ENCODE results near the gene PREB. TPM values are rescaled to one million over a fixed set of nuclear protein-coding genes. Genes with fewer than 3 reads are reported as not detected.
A peak's percentile ranks its signal among the peaks of the same experiment; 100 is the strongest.

The PREB gene
- total RNA-seq, 1 experiment from 2014 or later = 52.7 TPM

- TF ChIP-seq CTCF (conservative IDR thresholded peaks at IDR 0.05; ENCODE audit: low read depth, low read length) (no peak), EZH2 (IDR thresholded peaks at IDR 0.05; ENCODE audit: borderline replicate concordance, low read depth, low read length, poor library complexity, severe bottlenecking) (no peak)
- Histone ChIP-seq H3K36me3 (ENCODE audit: insufficient read depth, low read length, poor library complexity, severe bottlenecking) (peaks cover 10% of the 10 kb centered on the region), H3K9me3 (ENCODE audit: low read depth, low read length, poor library complexity, severe bottlenecking) (no peaks in the 10 kb centered on the region), H3K27ac (ENCODE audit: low read depth, low read length, poor library complexity, severe bottlenecking) (no peak overlapping the region), H3K27me3 (replicated peaks; ENCODE audit: insufficient read depth, low read depth, low read length, poor library complexity) (peaks cover 11% of the 10 kb centered on the region), H3K4me3 (ENCODE audit: low read depth, low read length, poor library complexity, severe bottlenecking) (no peak overlapping the region), H3K4me1 (ENCODE audit: insufficient read depth, low read length, poor library complexity, severe bottlenecking) (peaks cover 23% of the 10 kb centered on the region)
- DNase-seq (ENCODE audit: low spot score) = no peak
- BruUV-seq (replicated peaks) = no TSS peak
- ChIA-PET POLR2A (ENCODE audit: low non-redundant PET) (no interaction called here), CTCF (no interaction called here)
- intact Hi-C loops (cut with micrococcal nuclease; ENCODE audit: unreplicated experiment) = no loop called here
These were observed 8.2 kb downstream of the PREB start for GRCh38 chr2:27126252-27126710.

DNA sequence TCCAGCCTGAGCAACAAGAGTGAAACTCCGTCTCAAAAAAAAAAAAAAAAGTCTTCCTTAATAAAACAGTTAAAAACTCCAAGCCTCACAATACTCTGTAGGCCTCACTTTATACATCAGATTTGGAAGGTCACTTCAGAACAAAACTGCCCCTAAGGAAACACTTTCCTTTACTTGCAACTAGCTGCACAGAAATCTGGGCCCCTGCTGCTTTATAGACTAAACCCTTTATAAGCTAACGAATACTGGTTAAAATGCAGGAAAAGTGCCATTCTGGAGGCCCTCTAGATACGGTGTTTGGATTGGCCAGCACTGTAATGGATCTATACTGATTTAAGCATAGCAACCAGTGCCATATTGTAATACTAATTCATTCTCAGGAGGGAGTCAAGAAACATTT is 9.3 kb downstream of the PREB start:
- peak; percentile 90 for DNase-seq (ENCODE audit: low spot score)
- intact Hi-C loops (cut with micrococcal nuclease; ENCODE audit: unreplicated experiment) = no loop called here
- no TSS peak for BruUV-seq (replicated peaks)
- no peak overlapping the region for H3K27ac ChIP-seq (ENCODE audit: low read depth, low read length, poor library complexity, severe bottlenecking)
- H3K4me3 ChIP-seq (ENCODE audit: low read depth, low read length, poor library complexity, severe bottlenecking) = no peak overlapping the region
- H3K4me1 ChIP-seq (ENCODE audit: insufficient read depth, low read length, poor library complexity, severe bottlenecking) = peaks cover 23% of the 10 kb centered on the region
- peaks cover 11% of the 10 kb centered on the region for H3K27me3 ChIP-seq (replicated peaks; ENCODE audit: insufficient read depth, low read depth, low read length, poor library complexity)
- no peaks in the 10 kb centered on the region for H3K9me3 ChIP-seq (ENCODE audit: low read depth, low read length, poor library complexity, severe bottlenecking)
- TF ChIP-seq EZH2 (IDR thresholded peaks at IDR 0.05; ENCODE audit: borderline replicate concordance, low read depth, low read length, poor library complexity, severe bottlenecking) (no peak), CTCF (conservative IDR thresholded peaks at IDR 0.05; ENCODE audit: low read depth, low read length) (no peak)
- no peaks in the 10 kb centered on the region for H3K36me3 ChIP-seq (ENCODE audit: insufficient read depth, low read length, poor library complexity, severe bottlenecking)
- ChIA-PET CTCF (interaction anchor here (0.6 to 0.7 kb wide), 2 partner anchors 33 to 197 kb away, joined by 4 to 6 read pairs; no protein-coding TSS in a partner anchor), POLR2A (ENCODE audit: low non-redundant PET) (no interaction called here)

DNA sequence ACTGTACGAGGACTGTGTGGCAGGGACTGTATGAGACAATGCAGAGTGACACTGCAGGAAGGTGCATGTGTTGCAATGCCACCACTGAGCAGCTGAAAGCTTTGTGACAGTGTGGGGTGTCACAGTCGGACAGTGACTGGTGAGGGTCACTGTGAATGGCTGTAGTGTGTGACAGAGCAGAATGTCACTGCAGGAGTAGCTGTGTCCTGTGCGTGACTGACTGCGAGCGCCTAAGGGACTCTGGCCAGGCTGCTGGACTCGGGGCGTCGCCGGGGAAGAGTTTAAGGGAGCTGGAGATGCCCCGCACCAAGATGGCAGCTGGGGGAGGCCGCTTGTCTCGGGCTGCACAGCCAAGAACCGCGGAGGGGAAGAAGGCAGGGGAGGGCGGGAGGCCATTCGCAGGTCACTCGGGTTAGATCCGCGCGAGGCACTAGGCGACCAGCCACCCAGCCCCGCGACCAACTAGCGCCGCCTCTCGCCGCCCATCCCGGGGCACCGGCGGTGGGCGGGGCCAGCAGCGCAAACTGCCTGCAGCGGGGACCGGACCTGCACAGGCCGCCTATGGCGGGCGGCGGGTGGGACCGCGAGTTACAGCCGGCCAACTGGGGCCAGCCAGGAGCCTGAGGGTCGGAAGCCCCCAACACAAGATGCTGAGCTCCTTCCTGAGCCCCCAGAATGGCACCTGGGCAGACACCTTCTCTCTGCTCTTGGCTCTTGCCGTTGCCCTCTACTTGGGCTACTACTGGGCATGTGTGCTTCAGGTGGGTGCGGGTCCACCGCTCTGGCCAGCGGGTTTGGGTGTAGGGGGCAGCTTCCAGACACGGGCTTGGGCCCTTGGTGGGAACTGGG is 10.9 kb downstream of the PREB start, which contains the start of gene ABHD1:
TSS of gene ABHD1 (plus strand) at position 514 of the 849 bp plus-strand sequence. CDS start at position 648, 134 bp downstream.
- no peaks in the 10 kb centered on the region for H3K36me3 ChIP-seq (ENCODE audit: insufficient read depth, low read length, poor library complexity, severe bottlenecking)
- no peaks in the 10 kb centered on the region for H3K9me3 ChIP-seq (ENCODE audit: low read depth, low read length, poor library complexity, severe bottlenecking)
- BruUV-seq (replicated peaks) = no TSS peak
- POLR2A ChIA-PET (ENCODE audit: low non-redundant PET) = no interaction called here
- no peak for DNase-seq (ENCODE audit: low spot score)
- H3K4me1 ChIP-seq (ENCODE audit: insufficient read depth, low read length, poor library complexity, severe bottlenecking) = peaks cover 23% of the 10 kb centered on the region
- TF ChIP-seq CTCF (conservative IDR thresholded peaks at IDR 0.05; ENCODE audit: low read depth, low read length) (0 out of 2 replicates have a peak, but pooled peaks have one; percentile 13), EZH2 (IDR thresholded peaks at IDR 0.05; ENCODE audit: borderline replicate concordance, low read depth, low read length, poor library complexity, severe bottlenecking) (no peak)
- peak within 1 kb of the TSS; percentile 47 for H3K4me3 ChIP-seq (ENCODE audit: low read depth, low read length, poor library complexity, severe bottlenecking)
- CTCF ChIA-PET = no interaction called here
- intact Hi-C loops (cut with micrococcal nuclease; ENCODE audit: unreplicated experiment) = no loop called here
- H3K27me3 ChIP-seq (replicated peaks; ENCODE audit: insufficient read depth, low read depth, low read length, poor library complexity) = peaks cover 11% of the 10 kb centered on the region
- no peak within 1 kb of the TSS for H3K27ac ChIP-seq (ENCODE audit: low read depth, low read length, poor library complexity, severe bottlenecking)

Measured in A673 (cell line).